HG03196 (cell line): ENCODE measurements around the gene NEK3.
"Not testable (repeated sequence)": the region's sequence is repeated elsewhere in the genome, so short reads cannot be mapped to it uniquely, and the experiment has no call there.

ENCODE experiments used
- ATAC-seq: cut with Tn5 transposase; IDR thresholded peaks from one replicate; pipeline ENCODE4 v1.9.1; 2021; ENCODE audit not compliant: unreplicated experiment

NEK3 gene

GRCh38 chr13:52125547-52125946 lies 33.9 kb downstream of the NEK3 start:
- no peak for ATAC-seq

GRCh38 chr13:52118595-52118994 lies 40.8 kb downstream of the NEK3 start:
- ATAC-seq = no peak

GRCh38 chr13:52118095-52118494 lies 41.3 kb downstream of the NEK3 start:
- ATAC-seq = no peak

GRCh38 chr13:52112591-52112990 lies 46.8 kb downstream of the NEK3 start:
- no peak for ATAC-seq

- no peak for ATAC-seq
Measured at GRCh38 chr13:52109116-52109670, 50.2 kb downstream of the NEK3 start.

GRCh38 chr13:52105841-52106240 lies 53.6 kb downstream of the NEK3 start:
- ATAC-seq = no peak

GRCh38 chr13:52104624-52105023 lies 54.8 kb downstream of the NEK3 start:
- no peak for ATAC-seq

GRCh38 chr13:52103386-52103785 lies 56.0 kb downstream of the NEK3 start:
- ATAC-seq = no peak

GRCh38 chr13:52102423-52102822 lies 57.0 kb downstream of the NEK3 start:
- not testable (repeated sequence) for ATAC-seq

- ATAC-seq = no peak
Measured at GRCh38 chr13:52097197-52097596, 62.2 kb downstream of the NEK3 start.

GRCh38 chr13:52096748-52097147 lies 62.6 kb downstream of the NEK3 start:
- ATAC-seq = no peak

- no peak for ATAC-seq
Measured at GRCh38 chr13:52096062-52096461, 63.3 kb downstream of the NEK3 start.

- no peak for ATAC-seq
Measured at GRCh38 chr13:52092087-52092486, 67.3 kb downstream of the NEK3 start.

- no peak for ATAC-seq
Measured at GRCh38 chr13:52091473-52091872, 67.9 kb downstream of the NEK3 start.

- no peak for ATAC-seq
Measured at GRCh38 chr13:52085421-52085820, 74.0 kb downstream of the NEK3 start.

- not testable (repeated sequence) for ATAC-seq
Measured at GRCh38 chr13:52084981-52085380, 74.4 kb downstream of the NEK3 start.
